GM19438 (cell line): ENCODE data around the gene ATP6V0B.
A peak's percentile ranks its signal among the peaks of the same experiment; 100 is the strongest.

ENCODE experiments used
- ATAC-seq: cut with Tn5 transposase; IDR thresholded peaks from one replicate; pipeline ENCODE4 v1.9.1; 2021; ENCODE audit warnings: low read depth; ENCODE audit not compliant: unreplicated experiment

ATP6V0B gene

GRCh38 chr1:43982241-43982640 lies 7.5 kb downstream of the ATP6V0B start:
- ATAC-seq = no peak

DNA sequence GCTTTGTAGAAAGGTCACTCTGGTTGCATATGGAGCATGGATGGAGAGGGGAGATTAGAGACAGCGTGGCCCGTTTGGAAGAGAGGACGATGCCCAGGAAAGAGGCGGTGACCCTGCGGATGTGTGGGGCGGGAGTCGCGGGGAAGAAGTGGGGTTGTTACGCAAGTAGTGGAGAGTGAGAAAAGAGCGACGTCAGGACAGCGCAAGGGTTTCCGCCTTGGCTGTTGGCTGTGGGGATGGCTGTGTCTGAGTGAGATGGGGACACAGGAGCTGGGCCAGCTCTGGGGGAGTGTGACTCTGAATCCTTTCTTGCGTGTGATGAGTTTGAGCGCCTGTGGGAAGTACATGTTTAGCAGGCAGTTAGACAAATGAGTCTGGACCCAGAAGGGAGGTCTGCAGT lies 8.0 kb downstream of the ATP6V0B start:
- no peak for ATAC-seq

- no peak for ATAC-seq
Observed at GRCh38 chr1:43983253-43983899, 8.6 kb downstream of the ATP6V0B start.

DNA sequence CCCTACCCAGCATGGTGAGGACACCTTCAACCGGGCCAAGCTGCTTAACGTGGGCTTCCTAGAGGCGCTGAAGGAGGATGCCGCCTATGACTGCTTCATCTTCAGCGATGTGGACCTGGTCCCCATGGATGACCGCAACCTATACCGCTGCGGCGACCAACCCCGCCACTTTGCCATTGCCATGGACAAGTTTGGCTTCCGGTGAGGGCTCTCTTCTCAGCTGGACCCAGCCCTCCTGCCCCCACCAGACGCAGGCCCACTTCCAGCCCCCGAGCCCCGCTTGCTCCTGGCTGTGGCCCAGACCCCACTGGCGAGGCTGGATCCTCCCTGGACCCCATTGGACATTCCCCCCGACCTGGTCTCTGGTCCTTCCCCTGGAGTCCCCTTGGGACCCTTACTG lies 10.1 kb downstream of the ATP6V0B start:
- ATAC-seq = no peak

DNA sequence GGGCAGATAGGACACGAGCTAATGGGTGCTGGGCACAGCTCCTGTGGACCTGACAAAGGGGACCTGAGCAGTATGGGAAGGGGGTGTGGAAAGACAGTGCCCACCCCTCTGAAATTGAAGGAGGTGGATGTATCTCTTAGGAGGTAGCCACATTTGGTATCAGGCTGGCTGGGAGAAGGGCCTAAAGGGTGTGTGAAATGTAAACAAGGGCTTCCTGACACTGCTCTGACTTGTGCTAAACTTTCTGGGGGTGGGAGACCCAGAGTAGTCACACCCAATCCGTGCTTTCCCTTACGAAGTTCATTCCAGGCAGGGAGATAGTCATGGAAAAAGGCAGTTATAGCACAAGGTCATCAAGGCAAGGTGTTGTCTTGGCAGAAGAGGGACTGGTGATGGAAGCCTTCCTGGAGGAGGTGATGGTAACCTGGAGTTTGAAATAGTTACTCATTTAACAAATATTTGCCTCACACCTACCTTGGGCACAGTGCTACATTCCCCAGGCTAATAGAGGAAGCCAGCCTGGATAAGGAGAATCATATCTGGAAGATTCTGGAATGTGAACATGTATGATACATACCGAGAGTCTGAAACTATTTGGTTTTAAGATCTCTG lies 11.3 kb downstream of the ATP6V0B start:
- no peak for ATAC-seq

DNA sequence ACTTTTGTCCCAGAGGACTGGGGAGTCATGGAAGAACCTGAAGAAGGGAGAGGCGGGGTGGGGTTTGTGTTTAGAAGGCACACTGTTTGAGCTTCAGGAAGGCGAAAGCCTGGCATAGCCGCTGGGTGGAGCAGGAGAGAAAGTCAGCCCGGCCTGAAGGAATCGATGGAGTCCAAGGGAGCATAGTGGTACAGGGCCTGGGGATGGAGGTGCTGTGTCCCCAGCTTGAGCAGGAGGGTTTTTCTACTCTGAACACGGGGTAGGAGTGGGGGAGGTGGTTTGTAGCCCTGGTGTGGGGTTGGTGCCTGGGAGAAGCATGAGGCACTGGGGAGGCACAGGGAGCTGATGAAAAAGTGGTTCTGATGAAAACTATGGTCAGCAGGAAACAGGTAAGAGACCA lies 12.0 kb downstream of the ATP6V0B start:
- no peak for ATAC-seq

DNA sequence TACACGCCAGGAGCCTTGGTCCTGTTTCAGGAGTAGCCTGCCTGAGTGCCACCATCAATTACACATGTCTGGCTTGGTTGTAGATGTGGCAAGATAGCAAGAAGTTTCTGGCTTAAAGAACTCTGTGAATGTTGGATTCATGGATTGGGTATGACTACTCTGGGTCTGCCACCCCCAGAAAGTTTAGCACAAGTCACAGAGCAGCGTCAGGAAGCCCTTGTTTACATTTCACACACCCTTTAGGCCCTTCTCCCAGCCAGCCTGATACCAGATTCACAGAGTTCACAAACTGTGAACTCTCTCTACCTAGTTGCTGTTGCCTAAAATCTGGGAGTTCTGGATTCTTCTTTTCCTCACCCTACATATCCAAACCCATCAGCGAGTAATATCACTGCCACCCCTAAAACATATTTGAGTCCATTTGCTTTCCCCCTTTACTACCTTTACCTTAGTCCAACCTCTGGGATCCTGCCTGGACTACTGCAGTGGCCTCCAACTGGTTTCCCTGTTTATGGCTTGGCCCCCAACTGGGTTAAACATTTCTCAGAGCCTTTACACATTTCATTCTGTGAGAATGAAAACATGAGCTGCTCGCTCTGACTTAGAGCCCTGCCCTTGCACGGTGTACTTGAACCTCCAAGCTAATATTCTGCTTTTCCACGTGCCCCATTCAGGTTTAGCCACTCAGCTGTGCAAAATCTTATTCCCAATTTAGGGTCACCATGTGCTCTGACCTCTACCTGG lies 12.6 kb downstream of the ATP6V0B start:
- no peak for ATAC-seq

DNA sequence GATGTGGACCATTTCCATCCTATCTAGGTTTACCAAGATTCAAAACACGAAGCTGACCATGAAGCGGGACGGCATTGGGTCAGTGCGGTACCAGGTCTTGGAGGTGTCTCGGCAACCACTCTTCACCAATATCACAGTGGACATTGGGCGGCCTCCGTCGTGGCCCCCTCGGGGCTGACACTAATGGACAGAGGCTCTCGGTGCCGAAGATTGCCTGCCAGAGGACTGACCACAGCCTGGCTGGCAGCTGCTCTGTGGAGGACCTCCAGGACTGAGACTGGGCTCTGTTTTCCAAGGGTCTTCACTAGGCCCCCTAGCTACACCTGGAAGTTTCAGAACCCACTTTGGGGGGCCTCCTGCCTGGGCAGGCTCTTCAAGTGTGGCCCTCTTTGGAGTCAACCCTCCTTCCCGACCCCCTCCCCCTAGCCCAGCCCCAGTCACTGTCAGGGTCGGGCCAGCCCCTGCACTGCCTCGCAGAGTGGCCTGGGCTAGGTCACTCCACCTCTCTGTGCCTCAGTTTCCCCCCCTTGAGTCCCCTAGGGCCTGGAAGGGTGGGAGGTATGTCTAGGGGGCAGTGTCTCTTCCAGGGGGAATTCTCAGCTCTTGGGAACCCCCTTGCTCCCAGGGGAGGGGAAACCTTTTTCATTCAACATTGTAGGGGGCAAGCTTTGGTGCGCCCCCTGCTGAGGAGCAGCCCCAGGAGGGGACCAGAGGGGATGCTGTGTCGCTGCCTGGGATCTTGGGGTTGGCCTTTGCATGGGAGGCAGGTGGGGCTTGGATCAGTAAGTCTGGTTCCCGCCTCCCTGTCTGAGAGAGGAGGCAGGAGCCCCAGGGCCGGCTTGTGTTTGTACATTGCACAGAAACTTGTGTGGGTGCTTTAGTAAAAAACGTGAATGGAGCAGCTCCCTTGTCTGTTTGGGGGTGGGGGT lies 15.8 kb downstream of the ATP6V0B start:
- no peak for ATAC-seq

DNA sequence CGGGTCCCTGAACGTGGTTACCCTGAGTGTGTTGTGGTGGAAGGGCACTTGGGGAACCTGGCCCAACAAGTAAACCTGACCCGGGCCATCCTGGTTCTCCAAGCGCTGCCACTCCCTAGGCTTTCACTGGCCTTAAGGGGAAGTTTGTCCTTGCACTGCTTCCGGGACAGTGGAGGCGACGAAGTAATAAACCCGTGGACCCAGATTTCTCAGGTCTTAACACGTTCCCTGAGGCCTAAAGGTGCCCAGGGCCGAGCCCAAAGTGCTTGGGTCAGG lies 16.4 kb downstream of the ATP6V0B start:
- ATAC-seq = no peak

DNA sequence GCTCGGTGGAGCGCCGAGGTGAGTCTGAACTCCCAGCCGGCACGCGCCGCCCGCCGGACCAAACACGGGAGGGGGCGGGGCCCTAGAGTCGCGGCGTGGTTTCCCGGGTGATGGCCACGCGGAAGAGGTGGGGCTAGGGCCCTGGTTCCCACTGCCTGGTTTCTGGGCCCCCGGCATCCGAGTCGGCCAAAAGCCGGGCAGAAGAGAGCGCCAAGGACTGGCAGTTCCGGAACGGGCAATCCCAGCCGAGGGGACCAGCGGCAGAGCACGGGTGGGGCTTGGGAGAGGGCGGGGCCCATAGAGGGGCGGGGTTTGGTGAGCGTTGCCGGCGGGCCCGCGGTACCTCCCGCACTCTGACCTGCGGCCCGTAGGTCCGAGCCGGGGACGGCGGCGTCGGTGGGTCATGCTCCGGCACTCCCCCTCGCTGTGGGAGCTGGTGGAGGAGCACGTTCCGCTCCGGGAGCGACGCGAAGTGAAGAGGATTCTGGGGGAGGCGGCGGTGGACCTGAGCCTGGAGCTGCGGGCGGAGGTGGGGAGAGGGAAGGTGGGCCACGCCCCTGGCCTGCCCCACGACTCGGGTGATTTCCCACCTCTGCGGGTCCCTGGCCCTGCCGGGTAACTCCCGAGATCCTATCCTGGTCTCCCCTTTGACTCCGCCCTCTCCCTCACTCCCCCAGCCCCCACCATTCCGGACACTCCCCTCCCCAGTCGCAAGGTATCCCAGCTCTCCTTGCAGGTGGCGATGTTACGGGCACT lies 16.9 kb downstream of the ATP6V0B start, which contains the start of gene CCDC24:
Gene CCDC24 (plus strand): TSS at position 124 of the 756 bp plus-strand sequence. CDS start 280 bp downstream, at position 404.
- ATAC-seq = peak; percentile 76

GRCh38 chr1:43992232-43992995 lies 17.7 kb downstream of the ATP6V0B start:
- ATAC-seq = no peak

GRCh38 chr1:43993206-43993914 lies 18.6 kb downstream of the ATP6V0B start:
- no peak for ATAC-seq

DNA sequence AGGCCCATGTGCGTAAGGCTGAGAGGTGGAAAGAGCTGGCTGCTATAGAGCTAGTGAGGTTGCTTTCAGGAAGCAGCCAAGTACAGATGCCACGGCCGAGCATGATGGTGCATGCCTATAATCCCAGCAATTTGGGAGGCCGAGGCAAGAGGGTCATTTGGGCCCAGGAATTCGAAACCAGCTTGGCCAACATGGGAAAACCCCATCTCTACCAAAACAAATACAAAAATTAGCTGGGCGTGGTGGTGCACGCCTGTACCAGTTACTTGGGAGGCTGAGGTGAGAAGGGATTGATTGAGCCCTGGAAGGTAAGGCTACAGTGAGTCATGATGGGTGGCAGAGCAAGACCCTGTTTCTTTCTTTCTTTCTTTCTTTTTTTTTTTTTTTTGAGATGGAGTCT lies 19.3 kb downstream of the ATP6V0B start:
- ATAC-seq = no peak

GRCh38 chr1:43994794-43995790 lies 20.3 kb downstream of the ATP6V0B start:
- no peak for ATAC-seq

- no peak for ATAC-seq
Observed at GRCh38 chr1:43995984-43996732, 21.4 kb downstream of the ATP6V0B start.

DNA sequence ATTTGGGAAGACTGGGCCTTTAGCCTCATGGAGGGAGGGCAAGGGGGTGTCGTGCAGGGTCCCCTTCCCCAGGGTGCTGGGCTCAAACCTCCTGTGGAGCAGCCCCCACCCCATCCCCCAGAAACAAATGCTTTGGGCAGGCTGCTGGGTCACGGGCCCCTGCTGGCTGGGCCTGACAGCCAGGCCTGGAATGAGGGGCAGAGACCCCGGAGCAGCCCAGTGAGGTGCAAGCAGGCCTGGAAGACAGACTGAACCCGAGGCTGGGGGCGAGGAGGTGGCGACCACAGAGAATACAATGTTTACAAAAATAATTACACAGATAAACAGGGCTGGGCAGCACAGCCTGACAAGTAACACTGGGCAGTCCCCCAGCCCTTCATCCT lies 22.0 kb downstream of the ATP6V0B start:
- ATAC-seq = no peak
